Testis (tissue), 3 donors: ENCODE data around the gene MEIS2. TPM values are rescaled to one million over a fixed set of nuclear protein-coding genes. Genes with fewer than 3 reads are reported as not detected.

Source experiments
- DNase-seq: peaks from one replicate; pipeline ENCODE4 v3.0.0-alpha.2; 2019
- H3K27ac ChIP-seq, 2 donors: fragments of 200-600 bp; sonication (generic); one replicate each; pipeline ENCODE4 v1.5.1; 2019
- H3K27me3 ChIP-seq: fragments of 200-600 bp; sonication (generic); one replicate; pipeline ENCODE4 v1.5.1; 2019
- H3K36me3 ChIP-seq: fragments of 200-600 bp; sonication (generic); one replicate; pipeline ENCODE4 v1.5.1; 2017; ENCODE audit warnings: low read depth; ENCODE audit errors: missing control alignments
- H3K4me1 ChIP-seq: fragments of 200-600 bp; sonication (generic); one replicate; pipeline ENCODE4 v1.5.1; 2019
- H3K4me3 ChIP-seq, 2 donors: fragments of 200-600 bp; sonication (generic); one replicate each; pipeline ENCODE4 v1.5.1; 2017 to 2019
- H3K9me3 ChIP-seq: fragments of 200-600 bp; sonication (generic); one replicate; pipeline ENCODE4 v1.5.1; 2017
- CTCF ChIP-seq, 3 experiments: fragments of 450-650 bp in 2 of 3; fragments of 200-600 bp in 1 of 3; sonication (generic) in 1 of 3; IDR thresholded peaks; one replicate each; pipeline ENCODE4 v1.5.1; 2016 to 2019; ENCODE audit warnings: antibody characterized with exemption in 3 of 3, mild to moderate bottlenecking in 2 of 3, moderate library complexity in 1 of 3
- POLR2A ChIP-seq: fragments of 450-650 bp; IDR thresholded peaks from one replicate; pipeline ENCODE4 v1.6.1; 2017; ENCODE audit warnings: antibody characterized with exemption, mild to moderate bottlenecking, moderate library complexity
- WGBS, 2 donors: methylation state at CpG; one replicate each; pipeline ENCODE4 v1.1.5; 2018; 5-methylcytosine and 5-hydroxymethylcytosine counted together
- intact Hi-C: fragments of 100-400 bp; cut with DNase I; formaldehyde crosslinking; loops from one replicate; pipeline ENCODE4 v1.15.1; 2023; ENCODE audit warnings: low total_unique reads
- polyA plus RNA-seq: library from polyadenylated mRNA; stranded (reverse); fragments of 350-450 nt; fragmentation: Illumina TruSeq; extraction: RNeasy Lipid Tissue Mini Kit (QIAGEN cat#74804); gene quantifications from one replicate; pipeline ENCODE4 v1.2.3, GENCODE V29; 2014; ENCODE audit warnings: low read depth, low replicate concordance; ENCODE audit not compliant: insufficient read depth
- total RNA-seq, 2 donors: library from RNA; depleted of rRNA; stranded (reverse); fragments of >200 nt; gene quantifications; one replicate each; pipeline ENCODE4 v1.2.3, GENCODE V29; 2016

The MEIS2 gene
- total and polyA plus RNA-seq, 3 donors from 2014 or later = 7.0 to 19.4 (median 15.7) TPM

GRCh38 chr15:36911322-36911944 is 188.9 kb downstream of the MEIS2 start:
- peaks cover 3% of the 10 kb centered on the region for H3K4me1 ChIP-seq
- intact Hi-C loops = no loop called here
- TF ChIP-seq POLR2A = no peak
- no peak for TF ChIP-seq CTCF (IDR thresholded peaks at IDR 0.05)
- DNase-seq = no peak
- no peaks in the 10 kb centered on the region for H3K27me3 ChIP-seq
- no peak overlapping the region for H3K4me3 ChIP-seq
- whole genome bisulfite sequencing, 2 donors = 89 to 99% methylated on average over 5 of the region's 5 CpGs
- H3K36me3 ChIP-seq = no peaks in the 10 kb centered on the region
- H3K27ac ChIP-seq = no peak overlapping the region
- H3K9me3 ChIP-seq = no peaks in the 10 kb centered on the region

GRCh38 chr15:36908991-36909390 is 191.4 kb downstream of the MEIS2 start:
- 86 to 88% methylated on average over 4 of the region's 4 CpGs for WGBS, 2 donors
- Histone ChIP-seq H3K27me3 (no peaks in the 10 kb centered on the region), H3K4me3 (no peak overlapping the region), H3K4me1 (peaks cover 3% of the 10 kb centered on the region), H3K36me3 (no peaks in the 10 kb centered on the region), H3K9me3 (no peaks in the 10 kb centered on the region), H3K27ac (no peak overlapping the region)
- no peak for TF ChIP-seq POLR2A
- no peak for TF ChIP-seq CTCF (IDR thresholded peaks at IDR 0.05)
- DNase-seq = no peak
- intact Hi-C loops = no loop called here

GRCh38 chr15:36907295-36907694 is 193.1 kb downstream of the MEIS2 start:
- Histone ChIP-seq H3K9me3 (no peaks in the 10 kb centered on the region), H3K27me3 (no peaks in the 10 kb centered on the region), H3K27ac (no peak overlapping the region), H3K4me3 (no peak overlapping the region), H3K36me3 (no peaks in the 10 kb centered on the region), H3K4me1 (peaks cover 3% of the 10 kb centered on the region)
- TF ChIP-seq POLR2A (no peak), CTCF (IDR thresholded peaks at IDR 0.05) (no peak)
- intact Hi-C loops = no loop called here
- 82 to 87% methylated on average over 3 of the region's 3 CpGs for WGBS, 2 donors
- no peak for DNase-seq

GRCh38 chr15:36905908-36906307 is 194.4 kb downstream of the MEIS2 start:
- WGBS, 2 donors = 71 to 85% methylated on average over 5 of the region's 5 CpGs
- no peak overlapping the region for H3K27ac ChIP-seq
- intact Hi-C loops = no loop called here
- no peaks in the 10 kb centered on the region for H3K9me3 ChIP-seq
- no peak overlapping the region for H3K4me3 ChIP-seq
- TF ChIP-seq CTCF (IDR thresholded peaks at IDR 0.05) = no peak
- no peak for TF ChIP-seq POLR2A
- no peaks in the 10 kb centered on the region for H3K36me3 ChIP-seq
- H3K27me3 ChIP-seq = no peaks in the 10 kb centered on the region
- no peak for DNase-seq
- H3K4me1 ChIP-seq = no peaks in the 10 kb centered on the region

- WGBS, 2 donors = 75 to 86% methylated on average over 3 of the region's 3 CpGs
- Histone ChIP-seq H3K27me3 (no peaks in the 10 kb centered on the region), H3K36me3 (no peaks in the 10 kb centered on the region), H3K4me3 (no peak overlapping the region), H3K9me3 (no peaks in the 10 kb centered on the region), H3K27ac (no peak overlapping the region), H3K4me1 (no peaks in the 10 kb centered on the region)
- TF ChIP-seq POLR2A (no peak), CTCF (IDR thresholded peaks at IDR 0.05) (no peak)
- no peak for DNase-seq
- intact Hi-C loops = no loop called here
These were observed 195.6 kb downstream of the MEIS2 start for GRCh38 chr15:36904715-36905114.
